Trophoblast cell (in vitro differentiated cells and primary cell): ENCODE results near the gene PLEKHM2.

Experiments used
- DNase-seq, 2 donors: peaks; one replicate each; pipeline ENCODE4 v3.0.0-alpha.2; 2016
- H2AFZ ChIP-seq: 2 replicates; pipeline ENCODE4 v1.6.1; 2013; ENCODE audit warnings: low read length, moderate library complexity, mild to moderate bottlenecking; ENCODE audit not compliant: insufficient read depth, poor library complexity
- H2AK5ac ChIP-seq: 2 replicates; pipeline ENCODE4 v1.6.1; 2013; ENCODE audit warnings: mild to moderate bottlenecking, low read length
- H2BK120ac ChIP-seq: 2 replicates; pipeline ENCODE4 v1.6.1; 2013; ENCODE audit warnings: low read length, mild to moderate bottlenecking, moderate library complexity; ENCODE audit not compliant: insufficient read depth, poor library complexity
- H2BK12ac ChIP-seq: 2 replicates; pipeline ENCODE4 v1.6.1; 2013; ENCODE audit warnings: mild to moderate bottlenecking, low read length, moderate library complexity
- H2BK5ac ChIP-seq: 2 replicates; pipeline ENCODE4 v1.6.1; 2013; ENCODE audit warnings: low read length, low read depth, moderate library complexity, mild to moderate bottlenecking; ENCODE audit not compliant: poor library complexity
- H3K14ac ChIP-seq: 2 replicates; pipeline ENCODE4 v1.6.1; 2013; ENCODE audit warnings: mild to moderate bottlenecking, low read length
- H3K18ac ChIP-seq: 2 replicates; pipeline ENCODE4 v1.6.1; 2013; ENCODE audit warnings: mild to moderate bottlenecking, low read length
- H3K23ac ChIP-seq: 2 replicates; pipeline ENCODE4 v1.6.1; 2013; ENCODE audit warnings: low read length
- H3K27ac ChIP-seq: 2 replicates; pipeline ENCODE4 v1.5.1; 2013; ENCODE audit warnings: low read depth, mild to moderate bottlenecking, inconsistent platforms, low read length, moderate library complexity
- H3K27me3 ChIP-seq: 2 replicates; pipeline ENCODE4 v1.6.1; 2013; ENCODE audit warnings: inconsistent platforms, mild to moderate bottlenecking, low read length, moderate library complexity; ENCODE audit not compliant: insufficient read depth
- H3K36me3 ChIP-seq, 2 experiments: 1 replicate in 1 of 2; 2 replicates in 1 of 2; pipeline ENCODE4 v1.6.1; 2013; ENCODE audit warnings: low read length in 2 of 2, mild to moderate bottlenecking in 2 of 2, moderate library complexity in 1 of 2; ENCODE audit not compliant: insufficient read depth in 2 of 2, control insufficient read depth in 1 of 2
- H3K4ac ChIP-seq: 2 replicates; pipeline ENCODE4 v1.6.1; 2013; ENCODE audit warnings: low read depth, mild to moderate bottlenecking, low read length, moderate library complexity
- H3K4me1 ChIP-seq, 2 experiments: 1 replicate in 1 of 2; 2 replicates in 1 of 2; pipeline ENCODE4 v1.6.1; 2013; ENCODE audit warnings: low read length in 2 of 2, mild to moderate bottlenecking in 2 of 2, moderate library complexity in 1 of 2; ENCODE audit not compliant: insufficient read depth in 2 of 2, control insufficient read depth in 1 of 2
- H3K4me2 ChIP-seq: 2 replicates; pipeline ENCODE4 v1.6.1; 2013; ENCODE audit warnings: inconsistent platforms, mild to moderate bottlenecking, low read length, moderate library complexity
- H3K4me3 ChIP-seq: 2 replicates; pipeline ENCODE4 v1.5.1; 2013; ENCODE audit warnings: mild to moderate bottlenecking, low read depth, low read length, inconsistent platforms
- H3K79me1 ChIP-seq: one replicate; pipeline ENCODE4 v1.6.1; 2013; ENCODE audit warnings: low read length
- H3K79me2 ChIP-seq: 2 replicates; pipeline ENCODE4 v1.6.1; 2013; ENCODE audit warnings: low read length, mild to moderate bottlenecking; ENCODE audit not compliant: control insufficient read depth, insufficient read depth, poor library complexity
- H3K9ac ChIP-seq: 2 replicates; pipeline ENCODE4 v1.6.1; 2013; ENCODE audit warnings: mild to moderate bottlenecking, low read length
- H3K9me3 ChIP-seq: 2 replicates; pipeline ENCODE4 v1.6.1; 2013; ENCODE audit warnings: low read depth, mild to moderate bottlenecking, control low read depth, inconsistent platforms, low read length; ENCODE audit not compliant: insufficient read depth
- H4K12ac ChIP-seq: 2 replicates; pipeline ENCODE4 v1.6.1; 2013; ENCODE audit warnings: low read depth, mild to moderate bottlenecking, low read length, moderate library complexity
- H4K8ac ChIP-seq: 2 replicates; pipeline ENCODE4 v1.6.1; 2013; ENCODE audit warnings: low read depth, mild to moderate bottlenecking, low read length, moderate library complexity
- H4K91ac ChIP-seq: one replicate; pipeline ENCODE4 v1.6.1; 2013; ENCODE audit warnings: low read depth, mild to moderate bottlenecking, low read length, moderate library complexity
- WGBS: extraction: QIAGEN DNeasy Blood & Tissue Kit; methylation state at CpG from one replicate; pipeline ENCODE4 v1.1.7; 2013; ENCODE audit warnings: missing lambda C conversion rate; ENCODE audit not compliant: insufficient read length, insufficient coverage; ENCODE audit errors: extremely low coverage; 5-methylcytosine and 5-hydroxymethylcytosine counted together

Gene PLEKHM2

DNA sequence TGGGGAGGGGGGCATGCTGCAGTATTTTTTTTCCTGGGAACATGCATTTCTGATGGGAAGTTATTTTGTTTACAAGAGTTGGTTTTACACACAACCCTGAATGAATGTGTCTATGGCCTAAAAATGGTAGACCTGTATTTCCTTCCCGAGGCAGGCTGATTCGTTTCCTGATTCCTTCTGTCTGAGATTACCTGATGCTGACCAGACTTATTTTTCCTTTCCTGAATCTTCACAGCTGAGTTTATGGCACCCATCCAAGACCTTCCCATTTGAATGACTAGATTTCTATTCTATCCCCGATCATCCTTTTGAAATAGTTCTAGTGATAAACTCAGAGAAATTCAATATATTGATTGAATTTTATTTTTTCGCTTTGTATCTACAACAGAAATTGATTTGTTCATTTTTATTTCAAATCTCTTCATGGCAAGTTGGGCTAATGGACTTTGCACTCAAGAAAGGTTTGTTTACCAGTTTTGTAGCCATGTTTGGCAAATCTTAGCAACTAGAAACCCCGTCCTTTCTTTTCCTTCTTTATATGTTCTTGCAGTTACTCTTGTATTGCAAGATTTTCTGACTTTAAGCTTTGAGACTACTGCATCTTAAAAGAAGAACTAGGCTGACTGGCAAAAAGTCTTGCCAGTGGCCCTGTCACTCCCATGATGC is 15.9 kb upstream of the PLEKHM2 start:
- no peak overlapping the region for H4K91ac ChIP-seq
- no peak overlapping the region for H2BK120ac ChIP-seq
- H3K36me3 ChIP-seq: no peaks in the 10 kb centered on the region
- no peak overlapping the region for H2AFZ ChIP-seq
- no peaks in the 10 kb centered on the region for H3K79me1 ChIP-seq
- H3K79me2 ChIP-seq: no peaks in the 10 kb centered on the region
- WGBS: no CpG with 5 or more reads among the region's 5 CpGs
- no peaks in the 10 kb centered on the region for H3K27me3 ChIP-seq
- H3K9ac ChIP-seq: no peak overlapping the region
- no peaks in the 10 kb centered on the region for H3K9me3 ChIP-seq
- H2BK12ac ChIP-seq: no peak overlapping the region
- no peak overlapping the region for H3K4me3 ChIP-seq
- H2BK5ac ChIP-seq: no peak overlapping the region
- H3K14ac ChIP-seq: no peak overlapping the region
- H4K12ac ChIP-seq: no peak overlapping the region
- no peak overlapping the region for H3K4ac ChIP-seq
- H3K4me1 ChIP-seq: peaks cover 0 to 2% of the 10 kb centered on the region in 2 experiments
- DNase-seq: no peak
- no peak overlapping the region for H3K18ac ChIP-seq
- no peak overlapping the region for H3K23ac ChIP-seq
- no peak overlapping the region for H2AK5ac ChIP-seq
- no peak overlapping the region for H4K8ac ChIP-seq
- no peak overlapping the region for H3K4me2 ChIP-seq
- H3K27ac ChIP-seq: no peak overlapping the region

- no peak overlapping the region for H4K8ac ChIP-seq
- no peak overlapping the region for H3K14ac ChIP-seq
- no peaks in the 10 kb centered on the region for H3K79me1 ChIP-seq
- H3K4me3 ChIP-seq: no peak overlapping the region
- H2BK12ac ChIP-seq: no peak overlapping the region
- H4K91ac ChIP-seq: no peak overlapping the region
- H2BK5ac ChIP-seq: no peak overlapping the region
- no peaks in the 10 kb centered on the region for H3K79me2 ChIP-seq
- no peaks in the 10 kb centered on the region for H3K27me3 ChIP-seq
- H3K9ac ChIP-seq: no peak overlapping the region
- no peak overlapping the region for H3K4me2 ChIP-seq
- H3K4ac ChIP-seq: no peak overlapping the region
- H2AK5ac ChIP-seq: no peak overlapping the region
- no peak overlapping the region for H2BK120ac ChIP-seq
- no peak for DNase-seq
- H3K4me1 ChIP-seq: peaks cover 0 to 2% of the 10 kb centered on the region in 2 experiments
- H3K27ac ChIP-seq: no peak overlapping the region
- H2AFZ ChIP-seq: no peak overlapping the region
- no peak overlapping the region for H4K12ac ChIP-seq
- no peaks in the 10 kb centered on the region for H3K9me3 ChIP-seq
- no peak overlapping the region for H3K23ac ChIP-seq
- WGBS: no CpG with 5 or more reads among the region's 10 CpGs
- no peaks in the 10 kb centered on the region for H3K36me3 ChIP-seq
- H3K18ac ChIP-seq: no peak overlapping the region
Observed at GRCh38 chr1:15669074-15669473, 15.0 kb upstream of the PLEKHM2 start.

GRCh38 chr1:15669864-15670263 is 14.3 kb upstream of the PLEKHM2 start:
- Histone ChIP-seq H2AK5ac (no peak overlapping the region), H3K14ac (no peak overlapping the region), H3K4ac (no peak overlapping the region), H2BK12ac (no peak overlapping the region), H3K4me3 (no peak overlapping the region), H2AFZ (no peak overlapping the region), H4K91ac (no peak overlapping the region), H3K23ac (no peak overlapping the region), H2BK120ac (no peak overlapping the region), H3K36me3 (no peaks in the 10 kb centered on the region), H3K18ac (no peak overlapping the region), H4K8ac (no peak overlapping the region), H3K27me3 (no peaks in the 10 kb centered on the region), H2BK5ac (no peak overlapping the region), H3K9me3 (no peaks in the 10 kb centered on the region), H3K79me2 (no peaks in the 10 kb centered on the region), H3K4me1 (peaks cover 0 to 2% of the 10 kb centered on the region in 2 experiments), H3K9ac (no peak overlapping the region), H3K4me2 (no peak overlapping the region), H3K27ac (no peak overlapping the region), H4K12ac (no peak overlapping the region), H3K79me1 (no peaks in the 10 kb centered on the region)
- WGBS: no CpG with 5 or more reads among the region's 4 CpGs
- no peak for DNase-seq

- H4K91ac ChIP-seq: no peak overlapping the region
- no peak overlapping the region for H3K4me2 ChIP-seq
- no peak overlapping the region for H3K4ac ChIP-seq
- H2AK5ac ChIP-seq: no peak overlapping the region
- no peak overlapping the region for H3K27ac ChIP-seq
- no peak overlapping the region for H4K12ac ChIP-seq
- H2AFZ ChIP-seq: no peak overlapping the region
- no peak overlapping the region for H3K23ac ChIP-seq
- H4K8ac ChIP-seq: no peak overlapping the region
- H3K4me1 ChIP-seq: peaks cover 0 to 2% of the 10 kb centered on the region in 2 experiments
- no peak overlapping the region for H2BK5ac ChIP-seq
- H3K36me3 ChIP-seq: no peaks in the 10 kb centered on the region
- no peak for DNase-seq
- no peak overlapping the region for H3K14ac ChIP-seq
- H3K79me1 ChIP-seq: no peaks in the 10 kb centered on the region
- no peak overlapping the region for H3K18ac ChIP-seq
- no peak overlapping the region for H3K4me3 ChIP-seq
- H2BK120ac ChIP-seq: no peak overlapping the region
- no CpG with 5 or more reads among the region's 2 CpGs for WGBS
- H2BK12ac ChIP-seq: no peak overlapping the region
- H3K9me3 ChIP-seq: peaks cover 4% of the 10 kb centered on the region
- no peak overlapping the region for H3K9ac ChIP-seq
- no peaks in the 10 kb centered on the region for H3K27me3 ChIP-seq
- H3K79me2 ChIP-seq: no peaks in the 10 kb centered on the region
Observed at GRCh38 chr1:15671430-15671829, 12.7 kb upstream of the PLEKHM2 start.
